ENCODE measurements around the gene KIF18B. TPM values are rescaled to one million over a fixed set of nuclear protein-coding genes. Genes with fewer than 3 reads are reported as not detected.

The KIF18B gene
- polyA plus RNA-seq, 3 donors, result not detected

DNA sequence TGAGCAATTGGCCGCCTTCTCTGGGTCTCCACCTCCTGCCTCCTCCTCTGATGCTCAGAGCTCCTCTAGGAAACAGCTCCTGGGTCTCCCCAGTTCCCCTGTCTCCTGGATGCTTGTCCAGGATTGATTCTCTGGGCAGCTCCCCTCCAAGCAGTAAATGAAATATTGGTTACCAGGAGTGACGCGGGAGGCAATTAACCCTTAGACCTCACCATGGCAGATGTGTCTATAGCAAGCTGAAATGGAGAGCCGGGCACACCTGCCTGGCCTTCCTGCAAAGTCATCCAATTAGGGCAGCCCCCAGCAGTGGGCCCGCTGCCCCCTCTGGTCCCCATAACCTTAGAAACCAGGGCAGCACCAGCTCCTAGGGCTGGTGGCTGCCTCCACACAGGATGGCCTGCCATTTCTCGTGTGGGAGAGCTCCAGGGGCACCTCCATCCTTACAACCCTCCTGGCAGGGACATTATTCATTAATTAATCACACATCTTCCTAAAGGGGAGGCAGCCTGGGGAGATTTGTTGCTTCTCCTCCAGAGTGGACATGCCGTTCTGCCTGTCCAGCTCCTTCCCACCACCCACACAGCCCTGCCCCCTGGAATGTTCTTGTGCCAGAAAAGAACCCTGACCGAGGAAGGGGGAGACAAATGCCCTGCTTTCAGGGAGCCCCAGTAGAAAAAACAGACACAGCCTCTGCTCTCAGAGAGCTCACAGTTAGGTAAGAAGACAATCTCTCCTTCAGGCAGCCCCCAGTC is 8.3 kb upstream of the KIF18B start:
- H3K36me3 ChIP-seq (replicated peaks in 1 of 2; ENCODE audit: control insufficient read depth in 1 of 2, insufficient read depth in 2 of 2, low read length in 2 of 2), result no peaks in the 10 kb centered on the region
- no peak overlapping the region for H2AFZ ChIP-seq (ENCODE audit: insufficient read depth, low read depth, low read length, poor library complexity, severe bottlenecking)
- Mint-ChIP-seq H3K27me3 (ENCODE audit: low read depth in 3 of 3) (peaks cover 39 to 65% (median 51%) of the 10 kb centered on the region in 3 donors), H3K27ac (peak overlapping the region in 1 of 7 donors; percentile 18), H3K9me3 (peaks cover 0 to 4% (median 0%) of the 10 kb centered on the region in 7 donors), H3K4me1 (peaks cover 3% of the 10 kb centered on the region), H3K36me3 (no peaks in the 10 kb centered on the region), H3K4me3 (no peak overlapping the region)
- no peaks in the 10 kb centered on the region for H3K79me2 ChIP-seq (ENCODE audit: insufficient read depth, low read length)
- intact Hi-C loops (cut with micrococcal nuclease), result no loop called here
- TF ChIP-seq, protein P1, sequence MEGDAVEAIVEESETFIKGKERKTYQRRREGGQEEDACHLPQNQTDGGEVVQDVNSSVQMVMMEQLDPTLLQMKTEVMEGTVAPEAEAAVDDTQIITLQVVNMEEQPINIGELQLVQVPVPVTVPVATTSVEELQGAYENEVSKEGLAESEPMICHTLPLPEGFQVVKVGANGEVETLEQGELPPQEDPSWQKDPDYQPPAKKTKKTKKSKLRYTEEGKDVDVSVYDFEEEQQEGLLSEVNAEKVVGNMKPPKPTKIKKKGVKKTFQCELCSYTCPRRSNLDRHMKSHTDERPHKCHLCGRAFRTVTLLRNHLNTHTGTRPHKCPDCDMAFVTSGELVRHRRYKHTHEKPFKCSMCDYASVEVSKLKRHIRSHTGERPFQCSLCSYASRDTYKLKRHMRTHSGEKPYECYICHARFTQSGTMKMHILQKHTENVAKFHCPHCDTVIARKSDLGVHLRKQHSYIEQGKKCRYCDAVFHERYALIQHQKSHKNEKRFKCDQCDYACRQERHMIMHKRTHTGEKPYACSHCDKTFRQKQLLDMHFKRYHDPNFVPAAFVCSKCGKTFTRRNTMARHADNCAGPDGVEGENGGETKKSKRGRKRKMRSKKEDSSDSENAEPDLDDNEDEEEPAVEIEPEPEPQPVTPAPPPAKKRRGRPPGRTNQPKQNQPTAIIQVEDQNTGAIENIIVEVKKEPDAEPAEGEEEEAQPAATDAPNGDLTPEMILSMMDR (IDR thresholded peaks at IDR 0.05), result no peak
- no peaks in the 10 kb centered on the region for H3K9me3 ChIP-seq (replicated peaks in 1 of 2; ENCODE audit: control insufficient read depth in 1 of 2, insufficient read depth in 1 of 2, low read length in 2 of 2)
- H4K20me1 ChIP-seq (ENCODE audit: insufficient read depth, low read length), result no peaks in the 10 kb centered on the region
- no peak overlapping the region for H3K4me3 ChIP-seq (replicated peaks in 1 of 3; ENCODE audit: low read depth in 2 of 3, low read length in 3 of 3)
- H3K27ac ChIP-seq (ENCODE audit: low read depth in 1 of 2, low read length in 2 of 2), result no peak overlapping the region
- no peaks in the 10 kb centered on the region for H3K4me1 ChIP-seq (ENCODE audit: control insufficient read depth in 1 of 2, insufficient read depth in 2 of 2, low read length in 2 of 2)
- no peak overlapping the region for H3K9ac ChIP-seq (ENCODE audit: insufficient read depth, low read length, poor library complexity, severe bottlenecking)
- no peak for DNase-seq
- no peak overlapping the region for H3K4me2 ChIP-seq (replicated peaks; ENCODE audit: extremely low read depth, low read length, poor library complexity, severe bottlenecking)
- H3K27me3 ChIP-seq (ENCODE audit: control insufficient read depth in 2 of 2, insufficient read depth in 2 of 2, low read length in 2 of 2), result peaks cover 22 to 50% of the 10 kb centered on the region in 2 donors
- WGBS (ENCODE audit: insufficient coverage), result 90% methylated on average over 4 of the region's 8 CpGs

DNA sequence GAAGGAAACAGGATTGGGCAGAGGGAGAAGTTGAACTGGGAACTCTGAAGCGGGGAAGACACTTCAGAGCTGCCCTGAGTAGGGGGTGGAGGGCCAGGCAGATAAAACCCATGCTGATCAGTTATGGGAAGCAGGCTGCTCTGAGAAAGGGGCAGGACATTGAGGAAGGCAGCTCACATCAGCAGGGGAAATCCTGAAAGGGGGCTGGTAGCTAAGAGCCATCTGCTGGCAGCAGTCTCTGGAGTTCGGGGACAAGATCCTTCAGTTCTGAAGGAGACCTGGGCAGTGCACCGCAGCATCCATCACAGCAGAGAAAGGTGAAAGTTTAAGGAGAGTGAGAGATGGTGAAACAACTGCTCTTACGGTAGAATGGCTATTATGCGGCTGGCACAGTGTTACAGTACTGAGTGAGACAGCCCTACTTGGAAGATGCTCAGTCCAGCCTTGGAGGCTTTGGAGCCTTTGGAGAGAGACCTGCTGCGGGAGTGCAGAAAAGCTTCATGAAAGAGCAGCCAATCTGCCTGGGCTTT is 5.4 kb upstream of the KIF18B start:
- Histone ChIP-seq H4K20me1 (ENCODE audit: insufficient read depth, low read length) (no peaks in the 10 kb centered on the region), H3K4me3 (replicated peaks in 1 of 3; ENCODE audit: low read depth in 2 of 3, low read length in 3 of 3) (no peak overlapping the region), H3K36me3 (replicated peaks in 1 of 2; ENCODE audit: control insufficient read depth in 1 of 2, insufficient read depth in 2 of 2, low read length in 2 of 2) (no peaks in the 10 kb centered on the region), H3K79me2 (ENCODE audit: insufficient read depth, low read length) (peaks cover 2% of the 10 kb centered on the region), H3K27me3 (ENCODE audit: control insufficient read depth in 2 of 2, insufficient read depth in 2 of 2, low read length in 2 of 2) (peaks cover 2 to 22% of the 10 kb centered on the region in 2 donors), H2AFZ (ENCODE audit: insufficient read depth, low read depth, low read length, poor library complexity, severe bottlenecking) (no peak overlapping the region), H3K4me2 (replicated peaks; ENCODE audit: extremely low read depth, low read length, poor library complexity, severe bottlenecking) (no peak overlapping the region), H3K27ac (ENCODE audit: low read depth in 1 of 2, low read length in 2 of 2) (no peak overlapping the region), H3K9ac (ENCODE audit: insufficient read depth, low read length, poor library complexity, severe bottlenecking) (no peak overlapping the region), H3K9me3 (replicated peaks in 1 of 2; ENCODE audit: control insufficient read depth in 1 of 2, insufficient read depth in 1 of 2, low read length in 2 of 2) (no peaks in the 10 kb centered on the region), H3K4me1 (ENCODE audit: control insufficient read depth in 1 of 2, insufficient read depth in 2 of 2, low read length in 2 of 2) (peaks cover 4 to 5% of the 10 kb centered on the region in 2 donors)
- no peak overlapping the region for H3K4me3 Mint-ChIP-seq
- 93% methylated on average over 6 of the region's 6 CpGs for WGBS (ENCODE audit: insufficient coverage)
- H3K4me1 Mint-ChIP-seq, result peaks cover 3% of the 10 kb centered on the region
- peaks cover 18 to 37% (median 23%) of the 10 kb centered on the region in 3 donors for H3K27me3 Mint-ChIP-seq (ENCODE audit: low read depth in 3 of 3)
- DNase-seq, result no peak
- TF ChIP-seq, protein P1 (IDR thresholded peaks at IDR 0.05), result no peak
- no peaks in the 10 kb centered on the region for H3K36me3 Mint-ChIP-seq
- H3K9me3 Mint-ChIP-seq, result no peaks in the 10 kb centered on the region
- no peak overlapping the region for H3K27ac Mint-ChIP-seq
- intact Hi-C loops (cut with micrococcal nuclease), result no loop called here
